Thyroid gland (tissue), 4 donors: ENCODE measurements around the gene SPRN.

Experiments
- POLR2A ChIP-seq, 2 donors: fragments of 450-650 bp; IDR thresholded peaks; one replicate each; pipeline ENCODE4 v1.6.1; 2017; ENCODE audit warnings: antibody characterized with exemption in 2 of 2, mild to moderate bottlenecking in 2 of 2, moderate library complexity in 1 of 2
- TF ChIP-seq, protein P1 (sequence below), 6 experiments: fragments of 200-600 bp in 3 of 6; fragments of 450-650 bp in 3 of 6; sonication (generic) in 3 of 6; IDR thresholded peaks; one replicate each; pipeline ENCODE4 v1.5.1; 2016 to 2019; ENCODE audit warnings: antibody characterized with exemption in 6 of 6, mild to moderate bottlenecking in 2 of 6, inconsistent platforms in 1 of 6, moderate library complexity in 1 of 6

DNA sequence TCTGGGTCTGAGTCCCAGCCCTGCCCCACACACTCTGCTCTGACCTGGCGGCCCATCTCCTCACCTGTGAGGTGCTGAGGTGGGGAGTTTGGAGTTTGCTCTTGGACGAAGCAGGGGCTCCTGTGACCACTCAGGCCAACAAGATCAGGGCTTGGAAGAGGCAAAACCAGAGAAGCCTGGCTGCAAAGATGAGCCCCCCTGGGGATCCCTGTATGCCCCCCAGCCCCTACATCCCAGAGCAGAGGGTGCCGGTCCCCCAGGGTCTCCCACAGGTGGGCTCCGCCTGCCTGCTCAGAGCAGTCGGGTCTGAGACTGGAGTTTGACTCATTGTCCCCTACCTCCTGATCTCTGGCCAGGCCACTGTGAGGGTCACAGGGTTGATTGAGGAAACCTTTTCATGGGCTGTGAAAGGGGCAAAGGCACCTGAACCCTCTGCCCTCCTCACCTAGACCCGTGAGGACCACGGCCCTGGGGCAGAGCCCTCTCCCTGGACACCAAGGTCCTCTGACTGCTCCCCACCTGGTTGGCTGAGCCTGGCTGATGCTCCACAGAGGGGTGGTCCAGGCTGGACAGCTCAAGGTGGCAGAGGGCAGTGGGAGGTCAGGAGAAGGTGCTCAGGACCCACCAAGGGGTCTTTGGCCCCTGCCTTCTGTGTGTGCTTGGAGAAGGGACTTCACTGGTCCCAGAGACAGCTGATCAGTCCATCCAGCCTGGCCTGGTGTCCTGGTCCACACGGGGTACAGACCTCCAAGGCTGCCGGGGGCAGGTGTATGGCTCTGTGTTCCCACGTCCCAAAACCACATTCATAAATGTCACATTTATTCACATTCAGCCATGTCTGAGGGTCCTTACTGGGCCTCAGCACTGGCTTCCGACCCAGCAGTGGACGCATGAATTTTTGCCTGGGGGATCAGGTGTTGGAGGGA lies 20.2 kb upstream of the SPRN start:
- TF ChIP-seq, protein P1, sequence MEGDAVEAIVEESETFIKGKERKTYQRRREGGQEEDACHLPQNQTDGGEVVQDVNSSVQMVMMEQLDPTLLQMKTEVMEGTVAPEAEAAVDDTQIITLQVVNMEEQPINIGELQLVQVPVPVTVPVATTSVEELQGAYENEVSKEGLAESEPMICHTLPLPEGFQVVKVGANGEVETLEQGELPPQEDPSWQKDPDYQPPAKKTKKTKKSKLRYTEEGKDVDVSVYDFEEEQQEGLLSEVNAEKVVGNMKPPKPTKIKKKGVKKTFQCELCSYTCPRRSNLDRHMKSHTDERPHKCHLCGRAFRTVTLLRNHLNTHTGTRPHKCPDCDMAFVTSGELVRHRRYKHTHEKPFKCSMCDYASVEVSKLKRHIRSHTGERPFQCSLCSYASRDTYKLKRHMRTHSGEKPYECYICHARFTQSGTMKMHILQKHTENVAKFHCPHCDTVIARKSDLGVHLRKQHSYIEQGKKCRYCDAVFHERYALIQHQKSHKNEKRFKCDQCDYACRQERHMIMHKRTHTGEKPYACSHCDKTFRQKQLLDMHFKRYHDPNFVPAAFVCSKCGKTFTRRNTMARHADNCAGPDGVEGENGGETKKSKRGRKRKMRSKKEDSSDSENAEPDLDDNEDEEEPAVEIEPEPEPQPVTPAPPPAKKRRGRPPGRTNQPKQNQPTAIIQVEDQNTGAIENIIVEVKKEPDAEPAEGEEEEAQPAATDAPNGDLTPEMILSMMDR (IDR thresholded peaks at IDR 0.05), result no peak
- TF ChIP-seq POLR2A (IDR thresholded peaks at IDR 0.05), result no peak
